Measurements from ENCODE around the gene PAEP.

The PAEP gene

DNA sequence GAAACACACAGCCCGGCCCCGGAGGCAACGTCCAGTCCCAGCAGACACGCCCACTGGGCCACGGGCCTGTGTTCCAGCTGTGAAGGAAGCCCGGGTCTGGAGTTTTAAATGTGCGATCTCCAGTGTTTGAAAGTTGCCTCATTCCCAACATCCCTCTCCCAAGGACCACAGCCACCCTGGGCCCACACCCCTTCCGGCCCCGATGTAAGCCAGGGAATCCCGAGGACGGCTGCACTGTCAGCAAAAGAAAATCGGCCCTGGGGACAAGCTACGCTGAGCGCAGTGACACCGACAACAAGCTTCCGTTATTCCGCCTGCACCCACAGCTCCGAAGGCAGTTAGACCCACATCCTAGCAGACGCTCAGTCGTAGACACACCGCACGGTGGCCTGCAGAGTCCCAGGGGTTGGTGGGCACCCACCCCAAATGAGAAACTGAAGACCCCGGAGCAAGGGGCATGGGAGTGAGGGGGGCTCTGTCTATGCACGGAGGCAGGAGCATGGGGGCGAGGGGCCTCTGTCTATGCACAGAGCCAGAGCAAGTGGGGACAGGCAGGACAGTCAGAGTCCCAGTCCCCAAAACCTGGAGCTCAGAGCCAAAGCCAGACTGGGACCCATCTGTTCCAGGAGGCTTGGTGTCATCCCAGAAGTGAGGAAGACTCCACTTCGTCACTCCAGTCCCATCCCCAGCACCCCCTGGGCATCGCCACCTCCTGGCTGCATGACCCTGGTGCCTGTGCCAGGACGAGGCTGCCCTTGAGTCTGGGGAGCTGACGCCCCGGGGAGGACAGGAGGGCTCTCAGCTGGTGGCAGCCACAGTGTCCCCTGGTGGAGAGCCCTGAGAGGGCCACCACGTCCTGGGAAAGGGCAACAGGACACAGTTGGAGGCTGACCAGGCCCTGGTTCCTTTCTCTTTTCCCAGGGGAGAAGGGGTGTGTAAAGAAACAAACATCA lies 54.4 kb downstream of the PAEP start:
- DNase-seq (ENCODE audit: low read depth): no peak
